Activated CD8-positive, alpha-beta memory T cell treated with anti-CD3 and anti-CD28 coated beads, Interleukin-2, amount 50 U/mL, for 24 hours (primary cell): ENCODE data around the gene BMPR1A.
"Not testable (repeated sequence)": the region's sequence is repeated elsewhere in the genome, so short reads cannot be mapped to it uniquely, and the experiment has no call there.

ENCODE experiments used
- DNase-seq: peaks from one replicate; pipeline ENCODE4 v3.0.0-alpha.2; 2020; ENCODE audit errors: extremely low read depth

The BMPR1A gene

GRCh38 chr10:86878983-86879713 is 122.7 kb downstream of the BMPR1A start:
- no peak for DNase-seq

- no peak for DNase-seq
Observed at GRCh38 chr10:86880971-86881370, 124.6 kb downstream of the BMPR1A start.

- DNase-seq: no peak
Observed at GRCh38 chr10:86888585-86889381, 132.4 kb downstream of the BMPR1A start.

- no peak for DNase-seq
Observed at GRCh38 chr10:86889997-86890396, 133.6 kb downstream of the BMPR1A start.

- DNase-seq: no peak
Observed at GRCh38 chr10:86898511-86898910, 142.1 kb downstream of the BMPR1A start.

- no peak for DNase-seq
Observed at GRCh38 chr10:86899132-86899531, 142.7 kb downstream of the BMPR1A start.

GRCh38 chr10:86899670-86900276 is 143.4 kb downstream of the BMPR1A start:
- no peak for DNase-seq

GRCh38 chr10:86900955-86901354 is 144.5 kb downstream of the BMPR1A start:
- no peak for DNase-seq

GRCh38 chr10:86904600-86904999 is 148.2 kb downstream of the BMPR1A start:
- DNase-seq: no peak

GRCh38 chr10:86905429-86905828 is 149.0 kb downstream of the BMPR1A start:
- DNase-seq: no peak

GRCh38 chr10:86914734-86915133 is 158.3 kb downstream of the BMPR1A start:
- DNase-seq: no peak

GRCh38 chr10:86918022-86918471 is 161.6 kb downstream of the BMPR1A start:
- no peak for DNase-seq

- no peak for DNase-seq
Observed at GRCh38 chr10:86922553-86922961, 166.1 kb downstream of the BMPR1A start.

GRCh38 chr10:86929468-86930380 is 173.3 kb downstream of the BMPR1A start:
- DNase-seq: no peak

- DNase-seq: no peak
Observed at GRCh38 chr10:86931872-86932271, 175.5 kb downstream of the BMPR1A start.

GRCh38 chr10:86932674-86933073 is 176.3 kb downstream of the BMPR1A start:
- DNase-seq: no peak

GRCh38 chr10:86934162-86934711 is 177.8 kb downstream of the BMPR1A start:
- not testable (repeated sequence) for DNase-seq

GRCh38 chr10:86936661-86937501 is 180.5 kb downstream of the BMPR1A start:
- DNase-seq: no peak

- DNase-seq: no peak
Observed at GRCh38 chr10:86937502-86938154, 181.2 kb downstream of the BMPR1A start.

GRCh38 chr10:86938260-86938659 is 181.8 kb downstream of the BMPR1A start:
- DNase-seq: no peak
